Neural progenitor cell (in vitro differentiated cells): ENCODE results near the gene ERCC8.

Source experiments
- CTCF ChIP-seq: fragments of 200-600 bp; sonication (generic); IDR thresholded peaks from 2 replicates; pipeline ENCODE4 v1.5.1; 2017; ENCODE audit warnings: antibody characterized with exemption, mild to moderate bottlenecking
- EZH2 ChIP-seq: fragments of 200-600 bp; sonication (generic); IDR thresholded peaks from 2 replicates; pipeline ENCODE4 v1.6.1; 2017; ENCODE audit warnings: antibody characterized with exemption, mild to moderate bottlenecking, moderate library complexity
- EZH2phosphoT487 ChIP-seq: fragments of 200-600 bp; sonication (generic); IDR thresholded peaks from 2 replicates; pipeline ENCODE4 v1.6.1; 2017; ENCODE audit warnings: antibody characterized with exemption

- TF ChIP-seq CTCF (no peak), EZH2phosphoT487 (peak; percentile 15), EZH2 (no peak)
Measured at GRCh38 chr5:60842871-60843385, 101.9 kb downstream of the ERCC8 start.
